Measurements from ENCODE around the gene ACY1. TPM values are rescaled to one million over a fixed set of nuclear protein-coding genes. Genes with fewer than 3 reads are reported as not detected.

Gene ACY1
- polyA plus RNA-seq, 1 of the 3 experiments (the other 2 are of a cell fraction): 93.0 TPM

GRCh38 chr3:52030714-52031310, 47.5 kb downstream of the ACY1 start (continued):
- TF ChIP-seq, protein P1, sequence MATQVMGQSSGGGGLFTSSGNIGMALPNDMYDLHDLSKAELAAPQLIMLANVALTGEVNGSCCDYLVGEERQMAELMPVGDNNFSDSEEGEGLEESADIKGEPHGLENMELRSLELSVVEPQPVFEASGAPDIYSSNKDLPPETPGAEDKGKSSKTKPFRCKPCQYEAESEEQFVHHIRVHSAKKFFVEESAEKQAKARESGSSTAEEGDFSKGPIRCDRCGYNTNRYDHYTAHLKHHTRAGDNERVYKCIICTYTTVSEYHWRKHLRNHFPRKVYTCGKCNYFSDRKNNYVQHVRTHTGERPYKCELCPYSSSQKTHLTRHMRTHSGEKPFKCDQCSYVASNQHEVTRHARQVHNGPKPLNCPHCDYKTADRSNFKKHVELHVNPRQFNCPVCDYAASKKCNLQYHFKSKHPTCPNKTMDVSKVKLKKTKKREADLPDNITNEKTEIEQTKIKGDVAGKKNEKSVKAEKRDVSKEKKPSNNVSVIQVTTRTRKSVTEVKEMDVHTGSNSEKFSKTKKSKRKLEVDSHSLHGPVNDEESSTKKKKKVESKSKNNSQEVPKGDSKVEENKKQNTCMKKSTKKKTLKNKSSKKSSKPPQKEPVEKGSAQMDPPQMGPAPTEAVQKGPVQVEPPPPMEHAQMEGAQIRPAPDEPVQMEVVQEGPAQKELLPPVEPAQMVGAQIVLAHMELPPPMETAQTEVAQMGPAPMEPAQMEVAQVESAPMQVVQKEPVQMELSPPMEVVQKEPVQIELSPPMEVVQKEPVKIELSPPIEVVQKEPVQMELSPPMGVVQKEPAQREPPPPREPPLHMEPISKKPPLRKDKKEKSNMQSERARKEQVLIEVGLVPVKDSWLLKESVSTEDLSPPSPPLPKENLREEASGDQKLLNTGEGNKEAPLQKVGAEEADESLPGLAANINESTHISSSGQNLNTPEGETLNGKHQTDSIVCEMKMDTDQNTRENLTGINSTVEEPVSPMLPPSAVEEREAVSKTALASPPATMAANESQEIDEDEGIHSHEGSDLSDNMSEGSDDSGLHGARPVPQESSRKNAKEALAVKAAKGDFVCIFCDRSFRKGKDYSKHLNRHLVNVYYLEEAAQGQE (IDR thresholded peaks at IDR 0.05; ENCODE audit: low read depth, low read length): no peak
- TF ChIP-seq, protein P2, sequence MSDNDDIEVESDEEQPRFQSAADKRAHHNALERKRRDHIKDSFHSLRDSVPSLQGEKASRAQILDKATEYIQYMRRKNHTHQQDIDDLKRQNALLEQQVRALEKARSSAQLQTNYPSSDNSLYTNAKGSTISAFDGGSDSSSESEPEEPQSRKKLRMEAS (IDR thresholded peaks at IDR 0.05; ENCODE audit: low read depth): no peak
- TF ChIP-seq ELF1 (IDR thresholded peaks at IDR 0.05): no peak
- TF ChIP-seq TEAD4 (IDR thresholded peaks at IDR 0.05; ENCODE audit: borderline replicate concordance, insufficient read depth): no peak
- TF ChIP-seq, protein P3, sequence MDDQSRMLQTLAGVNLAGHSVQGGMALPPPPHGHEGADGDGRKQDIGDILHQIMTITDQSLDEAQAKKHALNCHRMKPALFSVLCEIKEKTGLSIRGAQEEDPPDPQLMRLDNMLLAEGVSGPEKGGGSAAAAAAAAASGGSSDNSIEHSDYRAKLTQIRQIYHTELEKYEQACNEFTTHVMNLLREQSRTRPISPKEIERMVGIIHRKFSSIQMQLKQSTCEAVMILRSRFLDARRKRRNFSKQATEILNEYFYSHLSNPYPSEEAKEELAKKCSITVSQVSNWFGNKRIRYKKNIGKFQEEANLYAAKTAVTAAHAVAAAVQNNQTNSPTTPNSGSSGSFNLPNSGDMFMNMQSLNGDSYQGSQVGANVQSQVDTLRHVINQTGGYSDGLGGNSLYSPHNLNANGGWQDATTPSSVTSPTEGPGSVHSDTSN (IDR thresholded peaks at IDR 0.05): no peak

DNA sequence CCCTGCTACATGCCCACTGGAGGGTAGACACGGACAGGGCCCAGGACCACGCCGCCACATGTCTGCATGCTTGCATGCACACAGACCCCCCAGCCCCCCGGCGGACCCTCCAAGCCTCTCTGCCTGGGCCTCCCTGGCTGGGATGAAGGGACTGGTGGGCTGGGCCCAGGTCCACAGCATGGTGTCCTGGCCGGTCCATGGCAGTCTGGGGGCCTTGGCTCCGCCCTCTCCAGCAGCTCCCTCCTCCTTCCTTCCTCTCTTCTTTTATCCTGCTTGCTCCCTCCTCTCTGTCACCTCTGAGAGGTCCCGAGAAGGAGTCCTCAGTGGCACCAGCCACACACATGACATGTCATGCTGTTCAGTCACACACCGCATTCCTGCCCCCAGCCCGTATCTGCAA, 48.6 kb downstream of the ACY1 start:
- Histone ChIP-seq H3K36me3 (replicated peaks in 1 of 2; ENCODE audit: control insufficient read depth in 1 of 2, insufficient read depth in 2 of 2, low read length in 1 of 2) (no peaks in the 10 kb centered on the region), H3K79me2 (ENCODE audit: insufficient read depth) (no peaks in the 10 kb centered on the region), H3K27me3 (ENCODE audit: insufficient read depth) (no peaks in the 10 kb centered on the region), H3K4me3 (ENCODE audit: low read depth in 2 of 2, low read length in 1 of 2) (no peak overlapping the region), H3K9ac (no peak overlapping the region), H4K20me1 (ENCODE audit: insufficient read depth) (no peaks in the 10 kb centered on the region), H3K9me2 (no peaks in the 10 kb centered on the region), H3K9me3 (no peaks in the 10 kb centered on the region), H3F3A (replicated peaks; ENCODE audit: insufficient read depth) (no peaks in the 10 kb centered on the region), H2AFZ (ENCODE audit: low read depth) (no peak overlapping the region), H3K4me1 (ENCODE audit: control insufficient read depth in 1 of 2, insufficient read depth in 2 of 2, low read depth in 1 of 2, low read length in 1 of 2) (peaks cover 0 to 87% of the 10 kb centered on the region in 2 experiments; a peak in 2 of 4 replicates), H3K27ac (ENCODE audit: low read depth in 2 of 2, low read length in 1 of 2) (peak overlapping the region in 1 of 2 experiments; percentile 100; a peak in 2 of 4 replicates), H3K4me2 (no peak overlapping the region)
- WGBS (ENCODE audit: low lambda C conversion rate): 93% methylated on average over 5 of the region's 10 CpGs
- POLR2A ChIA-PET: interaction anchor here (1.0 to 9.4 kb wide), 12 partner anchors 7 to 209 kb away, joined by 3 to 218 read pairs (median 7); partner anchors contain the start of genes DUSP7 and RPL29
- no peak for DNase-seq
- CTCF ChIA-PET: interaction anchor here (0.7 to 9.8 kb wide), 12 partner anchors 10 to 111 kb away, joined by 3 to 205 read pairs (median 4); partner anchors contain the start of gene DUSP7
- TF ChIP-seq CTCF (IDR thresholded peaks at IDR 0.05) (no peak), RFX5 (IDR thresholded peaks at IDR 0.05; ENCODE audit: low read length) (no peak), FOXJ3 (CRISPR knock-in tag; IDR thresholded peaks at IDR 0.05) (no peak), MXI1 (IDR thresholded peaks at IDR 0.05; ENCODE audit: low read depth, low read length) (no peak), GATA2 (CRISPR knock-in tag; IDR thresholded peaks at IDR 0.05) (no peak), POLR2AphosphoS5 (IDR thresholded peaks at IDR 0.05; ENCODE audit: low read depth, low read length) (no peak), EP300 (IDR thresholded peaks at IDR 0.05; ENCODE audit: borderline replicate concordance in 1 of 2, low read depth in 1 of 2, low read length in 1 of 2) (no peak), RCOR1 (IDR thresholded peaks at IDR 0.05; ENCODE audit: low read length) (no peak)
- TF ChIP-seq, protein P1 (IDR thresholded peaks at IDR 0.05; ENCODE audit: low read depth, low read length): no peak
- TF ChIP-seq, protein P4, sequence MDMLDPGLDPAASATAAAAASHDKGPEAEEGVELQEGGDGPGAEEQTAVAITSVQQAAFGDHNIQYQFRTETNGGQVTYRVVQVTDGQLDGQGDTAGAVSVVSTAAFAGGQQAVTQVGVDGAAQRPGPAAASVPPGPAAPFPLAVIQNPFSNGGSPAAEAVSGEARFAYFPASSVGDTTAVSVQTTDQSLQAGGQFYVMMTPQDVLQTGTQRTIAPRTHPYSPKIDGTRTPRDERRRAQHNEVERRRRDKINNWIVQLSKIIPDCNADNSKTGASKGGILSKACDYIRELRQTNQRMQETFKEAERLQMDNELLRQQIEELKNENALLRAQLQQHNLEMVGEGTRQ (IDR thresholded peaks at IDR 0.05; ENCODE audit: borderline replicate concordance, low read depth, low read length): no peak
- TF ChIP-seq, protein P3 (IDR thresholded peaks at IDR 0.05): no peak
